HG02973 (cell line): ENCODE data around the gene CUL7.
"Not testable (repeated sequence)": the region's sequence is repeated elsewhere in the genome, so short reads cannot be mapped to it uniquely, and the experiment has no call there.

Source experiments
- ATAC-seq: cut with Tn5 transposase; IDR thresholded peaks from one replicate; pipeline ENCODE4 v1.9.1; 2021; ENCODE audit warnings: moderate library complexity; ENCODE audit not compliant: unreplicated experiment

Gene CUL7

GRCh38 chr6:43016943-43017334 is 36.7 kb downstream of the CUL7 start:
- ATAC-seq: no peak

DNA sequence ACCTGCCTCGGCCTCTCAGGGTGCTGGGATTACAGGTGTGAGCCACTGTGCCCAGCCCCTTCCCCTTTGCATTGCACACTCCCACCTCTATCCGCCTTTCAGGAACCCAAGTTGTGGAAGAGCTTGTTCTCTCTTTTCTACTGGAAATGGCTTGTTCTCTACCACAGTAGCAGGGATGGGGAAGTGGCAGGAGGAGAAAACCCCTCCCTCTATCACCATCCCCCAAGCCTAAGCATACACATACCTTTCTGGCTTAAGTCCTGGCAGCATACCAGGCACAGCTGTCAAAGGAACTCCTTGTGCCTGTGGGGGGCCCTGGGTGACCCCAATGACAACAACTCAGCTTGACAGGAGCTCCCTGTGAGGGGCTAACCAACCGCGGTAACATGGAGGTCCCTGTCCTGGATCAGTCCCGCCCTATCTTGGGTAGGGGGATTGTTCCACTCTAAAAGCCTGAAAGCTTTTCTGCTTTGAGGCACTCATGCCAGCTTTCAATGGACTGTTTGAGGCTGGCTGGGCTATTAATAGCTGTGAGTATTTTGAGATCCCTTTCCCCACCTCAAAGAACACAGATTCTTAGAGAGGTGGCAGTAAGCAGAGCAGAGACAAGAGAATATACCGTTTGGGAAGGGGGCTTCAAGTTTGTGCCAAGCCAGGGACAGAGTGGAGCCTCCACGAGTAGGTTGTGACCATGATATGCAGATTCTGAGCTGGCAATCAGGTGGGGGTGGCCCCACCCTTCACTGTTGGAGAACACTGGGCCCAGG is 37.3 kb downstream of the CUL7 start:
- ATAC-seq: no peak

DNA sequence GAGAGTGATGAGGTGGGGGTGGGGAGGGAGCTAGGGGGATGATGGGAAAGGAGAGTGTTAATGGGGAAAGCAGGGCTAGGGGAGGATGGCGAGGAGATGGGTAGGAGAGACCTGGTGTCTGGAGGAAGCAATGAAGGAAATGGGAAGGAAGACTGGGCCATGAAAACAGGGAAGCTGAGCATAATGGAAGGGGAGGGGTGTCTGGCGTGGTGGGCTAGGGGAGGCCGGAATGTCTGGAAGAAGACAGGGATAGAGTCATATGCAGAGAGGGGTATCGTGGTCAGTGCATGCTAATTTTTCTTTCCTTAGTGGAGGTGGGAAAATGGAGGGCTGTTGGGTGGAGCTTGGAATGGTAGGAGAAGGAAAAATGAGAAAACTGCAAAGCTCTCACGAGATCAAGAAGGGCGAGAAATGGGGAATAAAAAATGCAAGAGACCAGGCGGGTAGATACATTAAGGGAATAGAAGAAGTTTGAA is 39.2 kb downstream of the CUL7 start:
- no peak for ATAC-seq

DNA sequence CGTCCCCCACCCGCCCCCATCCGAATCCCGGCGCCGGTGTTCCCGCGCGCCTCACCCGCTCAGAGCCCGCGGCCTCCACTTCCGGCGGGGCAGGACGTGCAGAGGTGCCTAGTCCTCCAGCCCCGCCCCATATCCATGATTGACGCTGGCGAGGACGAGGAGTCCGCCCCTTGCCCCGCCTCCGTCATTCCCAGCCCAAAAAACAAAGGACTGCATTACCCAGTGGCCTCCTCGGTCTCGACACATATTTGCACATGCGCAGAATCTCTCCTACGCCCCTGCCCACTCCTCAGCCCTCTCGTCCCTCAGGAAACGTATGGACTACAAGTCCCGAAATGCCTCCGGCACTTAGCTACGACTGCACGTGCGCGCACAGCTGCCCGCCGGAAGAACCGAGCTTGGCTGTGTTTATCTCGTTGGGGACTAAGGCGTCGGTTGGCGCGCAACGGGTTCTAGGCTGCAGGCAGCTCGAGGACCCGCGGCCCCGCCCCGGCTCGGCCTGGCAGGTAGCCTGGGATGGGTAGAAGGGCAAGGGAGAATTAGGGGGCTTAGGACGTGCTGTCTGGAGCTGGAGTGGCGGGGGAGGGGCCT is 39.7 kb downstream of the CUL7 start, which contains the start of the genes KLHDC3 and MEA1:
TSS of gene KLHDC3 (plus strand) at position 407 of the 591 bp plus-strand sequence. CDS start 2,944 bp downstream, outside the sequence.
TSS of gene MEA1 (minus strand) at position 104 of the 591 bp plus-strand sequence. CDS start 133 bp downstream, outside the sequence.
- ATAC-seq: peak; percentile 88

GRCh38 chr6:43013097-43013842 is 40.4 kb downstream of the CUL7 start:
- peak; percentile 1 for ATAC-seq

- ATAC-seq: no peak
These were observed 41.3 kb downstream of the CUL7 start for GRCh38 chr6:43012364-43012763.

DNA sequence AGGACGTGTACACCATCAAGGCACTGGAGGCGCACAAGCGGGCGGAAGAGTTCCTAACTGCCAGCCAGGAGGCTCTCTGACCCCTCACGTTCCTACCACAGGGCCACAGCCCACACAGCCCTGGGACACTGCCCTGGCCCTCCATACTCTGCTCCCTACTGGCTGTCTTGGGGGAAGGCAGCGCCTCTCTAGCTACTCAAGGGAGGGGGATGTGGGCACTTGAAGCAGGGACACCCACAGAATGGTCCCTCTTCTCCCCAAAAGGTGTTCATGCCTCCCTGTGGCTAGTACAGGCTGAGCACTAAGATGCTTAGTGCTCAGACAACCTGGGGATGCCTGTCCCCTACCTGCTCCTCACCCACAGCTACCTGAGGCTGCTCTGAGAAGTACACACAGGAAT is 42.4 kb downstream of the CUL7 start:
- no peak for ATAC-seq

- no peak for ATAC-seq
These were observed 44.5 kb downstream of the CUL7 start for GRCh38 chr6:43009124-43009523.

GRCh38 chr6:43007126-43007525 is 46.5 kb downstream of the CUL7 start:
- no peak for ATAC-seq

DNA sequence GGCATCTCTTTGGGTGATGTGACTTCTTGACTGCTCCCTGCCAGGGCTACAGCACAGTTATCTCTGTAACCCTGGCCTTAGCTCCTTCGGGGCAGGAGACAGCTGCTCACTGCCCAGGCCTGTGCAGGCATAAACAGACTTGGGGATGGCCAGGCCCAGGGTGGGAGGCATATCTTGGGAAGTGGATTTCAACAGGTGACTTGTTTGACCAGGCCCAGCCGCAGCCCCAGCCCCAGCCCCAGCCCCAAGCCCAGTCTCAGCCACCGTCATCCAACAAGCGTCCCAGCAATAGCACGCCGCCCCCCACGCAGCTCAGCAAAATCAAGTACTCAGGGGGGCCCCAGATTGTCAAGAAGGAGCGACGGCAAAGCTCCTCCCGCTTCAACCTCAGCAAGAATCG is 47.4 kb downstream of the CUL7 start:
- no peak for ATAC-seq

GRCh38 chr6:43005844-43006243 is 47.8 kb downstream of the CUL7 start:
- ATAC-seq: no peak

GRCh38 chr6:43001843-43002242 is 51.8 kb downstream of the CUL7 start:
- ATAC-seq: no peak

DNA sequence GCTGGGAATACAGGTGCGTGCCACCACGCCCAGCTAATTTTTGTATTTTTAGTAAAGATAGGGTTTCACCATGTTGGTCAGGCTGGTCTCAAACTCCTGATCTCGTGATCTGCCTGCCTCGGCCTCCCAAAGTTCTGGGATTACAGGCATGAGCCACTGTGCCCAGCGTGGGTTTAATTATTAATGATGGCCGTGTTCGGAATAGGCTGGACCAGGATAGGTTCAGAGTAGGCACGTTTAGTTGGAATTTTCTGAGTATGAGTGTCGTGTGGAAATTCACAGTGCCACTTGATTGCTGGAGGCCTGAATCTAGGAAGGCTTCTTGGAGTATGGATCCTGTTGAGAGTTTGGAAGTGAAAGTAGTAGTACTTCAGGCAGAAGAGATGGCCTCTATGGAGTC is 55.4 kb downstream of the CUL7 start:
- ATAC-seq: not testable (repeated sequence)

GRCh38 chr6:42996513-42996912 is 57.1 kb downstream of the CUL7 start:
- no peak for ATAC-seq

- ATAC-seq: no peak
These were observed 60.2 kb downstream of the CUL7 start for GRCh38 chr6:42993445-42993844.

GRCh38 chr6:42989923-42990322 is 63.7 kb downstream of the CUL7 start:
- ATAC-seq: no peak

GRCh38 chr6:42988486-42989020 is 65.1 kb downstream of the CUL7 start:
- no peak for ATAC-seq
